HG03520 (cell line): ENCODE results near the gene TBC1D14.

Experiments used
- ATAC-seq: cut with Tn5 transposase; IDR thresholded peaks from one replicate; pipeline ENCODE4 v1.9.1; 2021; ENCODE audit warnings: mild to moderate bottlenecking, moderate library complexity; ENCODE audit not compliant: unreplicated experiment

The TBC1D14 gene

GRCh38 chr4:6991771-6992557, 82.3 kb downstream of the TBC1D14 start:
- no peak for ATAC-seq

DNA sequence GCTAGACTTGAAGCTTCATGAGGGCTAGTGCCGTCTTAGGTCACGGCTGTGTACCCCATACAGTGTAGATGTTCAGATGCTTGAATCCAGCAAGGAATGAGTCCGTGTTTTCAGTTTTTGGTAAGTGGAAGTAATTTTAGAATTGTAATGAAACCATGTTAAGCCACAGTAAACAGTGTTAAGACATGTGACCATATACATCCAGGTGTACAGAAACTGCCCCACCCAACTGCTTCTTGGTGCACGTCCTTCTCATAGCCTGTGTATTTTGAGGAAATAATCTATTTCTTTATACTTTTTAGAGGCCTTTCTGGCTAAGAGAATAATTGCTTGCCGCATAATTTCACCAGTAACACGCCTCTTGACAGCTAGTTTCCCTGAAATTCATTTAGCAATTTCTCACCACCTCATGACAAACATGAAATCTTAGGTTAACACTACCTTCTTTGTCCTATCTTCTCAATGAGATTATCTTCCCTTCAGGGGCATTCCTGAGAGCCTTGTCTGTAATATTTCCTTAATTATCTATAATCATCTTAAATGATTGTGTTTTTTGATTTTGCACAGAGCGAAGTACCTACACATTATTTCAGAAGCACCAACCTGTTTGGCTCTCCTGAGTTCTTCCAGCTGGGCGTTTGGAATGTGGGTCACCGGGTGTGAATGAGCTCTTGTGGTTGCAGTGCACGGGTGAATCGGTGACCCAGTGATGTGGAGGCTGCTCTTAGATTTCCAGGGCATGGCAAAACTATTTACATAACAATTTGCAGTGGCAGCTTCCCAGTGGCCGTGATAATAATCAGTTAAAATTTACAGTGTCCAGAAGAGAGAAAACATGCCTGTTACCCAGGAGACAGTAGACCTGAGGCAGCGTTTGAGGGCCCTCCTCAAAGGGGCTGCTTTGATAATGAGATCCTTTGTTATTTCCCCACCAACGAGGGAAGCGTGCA, 83.4 kb downstream of the TBC1D14 start:
- ATAC-seq: no peak

DNA sequence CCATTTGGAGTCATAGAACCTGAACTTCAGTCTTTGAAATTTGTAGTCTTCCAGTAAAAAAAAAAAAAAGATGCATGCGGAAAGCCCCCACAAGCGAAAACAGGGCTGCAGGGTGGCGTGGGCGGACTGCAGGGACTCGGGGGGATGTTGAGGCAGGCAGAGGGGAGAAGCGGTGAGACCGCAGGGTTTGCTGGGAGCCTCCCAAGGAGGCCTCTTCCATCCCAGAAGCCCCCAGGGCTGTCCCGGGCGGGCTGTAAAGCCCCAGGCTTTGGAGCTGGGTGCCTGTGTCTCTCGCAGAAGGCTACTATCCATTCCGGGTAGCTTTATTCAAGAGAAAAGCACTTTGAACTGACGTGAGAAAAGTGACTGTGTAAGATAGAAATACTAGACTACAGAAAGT, 86.9 kb downstream of the TBC1D14 start:
- ATAC-seq: no peak

GRCh38 chr4:6999172-7000086, 89.8 kb downstream of the TBC1D14 start:
- no peak for ATAC-seq

DNA sequence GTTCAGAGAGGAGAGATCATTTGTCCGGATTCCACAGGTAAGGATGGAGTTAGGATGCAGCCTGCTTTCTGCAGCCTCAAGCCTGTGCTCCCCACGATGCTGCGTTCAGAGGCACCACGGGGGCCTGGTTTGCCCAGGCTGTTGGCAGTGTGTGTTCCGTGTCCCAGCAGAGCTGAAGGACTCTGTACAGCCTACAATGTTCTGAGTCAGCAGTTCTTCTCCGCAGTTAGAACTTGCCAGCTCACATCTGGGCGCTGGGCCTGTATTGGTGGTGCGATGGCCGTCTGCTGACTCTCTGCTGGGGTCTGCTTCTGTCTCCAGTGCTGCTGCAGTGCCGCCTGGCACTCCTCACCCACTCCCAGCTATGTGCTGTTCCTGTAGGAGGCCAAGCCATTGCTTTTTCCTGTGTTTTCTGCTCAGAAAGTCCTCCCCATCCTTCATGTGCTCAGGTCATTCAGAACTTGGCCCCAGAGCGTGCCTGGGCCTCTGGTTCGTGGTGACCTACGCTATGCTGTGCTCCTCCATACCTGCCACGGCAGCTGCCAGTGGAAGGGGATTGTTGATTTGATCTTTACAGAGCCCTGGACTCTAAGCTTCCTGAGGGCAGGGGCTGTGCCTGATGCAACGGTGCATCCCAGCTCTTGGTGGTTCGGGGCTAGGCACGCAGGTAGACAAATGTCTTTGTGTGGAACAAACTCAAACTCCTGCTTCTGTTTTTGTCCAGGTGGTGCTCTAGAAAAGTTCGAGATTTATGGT, 91.0 kb downstream of the TBC1D14 start:
- ATAC-seq: no peak

GRCh38 chr4:7001271-7001670, 91.6 kb downstream of the TBC1D14 start:
- no peak for ATAC-seq

GRCh38 chr4:7002336-7002735, 92.7 kb downstream of the TBC1D14 start:
- no peak for ATAC-seq

DNA sequence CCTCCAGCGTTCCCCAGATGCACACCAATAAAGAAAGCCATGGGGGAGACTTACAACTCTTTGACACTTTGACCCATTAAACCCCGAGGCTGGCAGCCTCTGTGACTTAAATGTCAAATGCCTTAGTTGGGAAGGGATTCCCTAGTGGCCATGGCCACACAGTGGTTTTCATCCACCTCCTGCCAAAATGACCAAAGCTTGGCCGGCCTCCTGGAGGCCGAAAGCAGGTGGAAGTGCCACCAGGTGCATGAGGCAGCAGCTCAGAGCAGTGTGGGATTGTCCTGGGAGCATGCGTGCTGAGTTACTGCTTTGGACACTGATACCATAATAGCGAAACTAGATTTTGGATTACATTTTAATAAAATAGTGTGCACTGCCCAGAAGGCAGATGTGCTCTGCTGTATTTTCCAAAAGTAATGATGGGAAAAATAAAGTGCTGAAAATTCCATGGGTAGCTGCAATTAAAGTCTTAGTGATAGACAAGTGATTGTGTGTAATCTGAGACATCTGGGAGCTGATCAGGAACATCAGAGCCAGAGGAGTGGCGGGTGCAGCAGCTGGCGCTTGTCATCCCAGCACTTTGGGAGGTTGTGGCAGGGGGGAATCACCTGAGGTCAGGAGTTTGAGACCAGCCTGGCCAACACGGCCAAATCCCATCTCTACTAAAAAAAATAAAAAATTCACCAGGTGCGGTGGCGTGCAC, 93.7 kb downstream of the TBC1D14 start:
- no peak for ATAC-seq

- ATAC-seq: no peak
These were observed 94.2 kb downstream of the TBC1D14 start for GRCh38 chr4:7003879-7004240.

DNA sequence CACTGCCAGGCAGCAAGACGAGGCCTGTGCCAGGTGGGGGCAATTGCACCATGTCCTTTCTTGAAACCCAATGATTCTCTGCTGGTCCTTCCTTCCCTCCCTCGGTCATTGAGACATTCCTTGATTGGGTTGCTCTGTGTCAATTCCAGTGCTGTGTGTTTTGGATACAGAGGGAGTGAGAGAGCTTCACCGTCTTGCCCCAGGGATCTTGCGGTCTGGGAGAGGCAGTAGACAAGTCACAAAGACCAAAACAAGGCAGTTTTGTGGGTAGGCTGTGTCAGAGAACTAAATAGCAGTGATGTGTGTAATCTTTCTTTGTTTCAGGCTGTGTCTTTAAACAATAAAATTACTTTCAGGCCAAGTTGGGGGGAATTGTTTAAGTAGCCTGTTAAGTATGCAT, 94.7 kb downstream of the TBC1D14 start:
- ATAC-seq: no peak

DNA sequence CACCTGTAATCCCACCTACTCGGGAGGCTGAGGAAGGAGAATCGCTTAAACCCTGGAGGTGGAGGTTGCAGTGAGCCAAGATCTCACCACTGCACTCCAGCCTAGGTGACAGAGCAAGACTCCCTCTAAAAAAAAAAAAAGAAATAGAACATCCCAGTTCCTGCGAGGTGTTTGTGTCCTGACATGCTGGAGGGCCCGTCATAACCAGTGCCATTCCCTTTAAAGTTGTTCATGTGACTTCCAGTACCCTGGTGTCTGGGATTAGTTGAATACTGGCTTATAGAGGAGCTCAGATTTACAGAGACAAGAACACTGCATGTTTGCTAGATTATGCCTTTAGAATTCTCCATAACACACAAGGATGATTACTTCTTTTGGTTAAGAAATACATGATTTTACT, 95.9 kb downstream of the TBC1D14 start:
- ATAC-seq: no peak

GRCh38 chr4:7006411-7006810, 96.8 kb downstream of the TBC1D14 start:
- no peak for ATAC-seq

DNA sequence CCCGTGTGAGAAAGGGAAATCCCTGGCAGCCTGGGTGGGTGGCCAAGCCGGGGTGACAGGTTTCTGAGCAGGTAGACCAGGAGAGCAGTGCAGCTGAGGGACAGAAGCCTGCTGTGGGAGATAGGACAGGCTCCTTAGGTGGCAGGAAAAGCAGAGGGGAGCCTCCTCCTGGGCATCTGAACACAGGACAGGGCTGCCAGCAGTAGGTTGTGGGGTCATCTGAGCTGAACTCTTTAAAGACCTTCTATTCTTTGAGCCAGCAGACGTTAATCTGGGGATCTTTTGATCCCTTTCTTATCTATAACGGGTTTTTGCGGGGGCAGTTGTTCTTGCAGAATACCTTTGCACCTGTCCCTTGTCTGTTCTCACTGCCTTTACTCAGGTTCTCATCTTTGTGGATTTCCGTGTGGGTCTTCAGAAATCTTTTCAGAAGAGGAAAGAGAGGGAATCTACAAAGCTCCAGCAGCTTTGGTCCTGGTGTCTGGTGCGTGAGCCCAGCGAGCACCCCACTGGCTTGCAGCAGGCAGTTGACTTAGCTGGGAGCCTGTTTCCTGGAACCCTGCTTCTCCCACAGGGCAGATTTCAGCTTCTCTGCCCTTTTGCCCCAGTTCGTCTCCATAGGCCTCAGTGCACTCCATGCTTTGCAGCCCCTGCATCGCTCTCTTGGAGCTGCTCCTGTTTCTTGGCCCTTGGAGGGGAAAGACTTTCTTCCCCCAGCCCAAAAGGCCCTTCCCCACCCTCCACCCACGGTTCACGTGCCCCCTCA, 97.7 kb downstream of the TBC1D14 start:
- ATAC-seq: no peak

DNA sequence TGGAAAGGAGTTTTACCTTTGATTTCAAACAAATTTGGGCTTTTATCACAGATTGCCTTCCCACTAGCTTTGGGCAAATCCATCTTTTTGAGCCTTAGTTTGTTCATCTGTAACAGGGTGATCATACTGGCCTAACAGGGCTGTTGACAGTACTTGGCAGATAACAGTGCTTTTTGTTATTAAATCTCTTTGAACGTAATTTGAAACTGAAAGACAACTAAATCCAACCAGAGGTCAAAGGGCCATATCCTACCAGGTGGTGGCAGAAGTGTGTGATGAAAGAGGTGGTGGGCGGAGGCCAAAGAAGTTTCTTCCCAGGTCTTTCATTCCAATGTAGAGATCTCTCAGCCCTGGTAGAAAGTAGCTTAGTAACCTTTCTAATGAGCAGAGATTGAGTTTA, 98.3 kb downstream of the TBC1D14 start:
- ATAC-seq: no peak

DNA sequence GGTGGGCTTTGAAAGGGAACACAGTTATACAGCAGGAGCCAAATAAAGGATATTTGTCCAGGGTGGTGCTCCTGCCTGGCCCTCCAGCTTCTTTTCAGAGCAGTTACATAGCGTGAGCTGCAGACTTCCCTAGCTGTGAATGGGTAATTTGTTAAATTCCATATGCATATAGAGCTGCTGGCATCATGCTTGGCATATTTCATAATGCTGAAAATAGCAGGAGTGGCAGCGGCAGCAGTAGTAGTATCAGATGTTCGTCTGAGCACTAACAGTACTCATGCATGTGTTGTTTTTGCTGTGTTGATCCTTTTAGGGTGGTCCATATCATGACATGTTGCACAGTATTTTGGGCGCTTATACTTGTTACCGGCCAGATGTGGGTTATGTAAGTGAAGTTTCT, 99.9 kb downstream of the TBC1D14 start:
- ATAC-seq: no peak

- no peak for ATAC-seq
These were observed 103.5 kb downstream of the TBC1D14 start for GRCh38 chr4:7013175-7013574.

DNA sequence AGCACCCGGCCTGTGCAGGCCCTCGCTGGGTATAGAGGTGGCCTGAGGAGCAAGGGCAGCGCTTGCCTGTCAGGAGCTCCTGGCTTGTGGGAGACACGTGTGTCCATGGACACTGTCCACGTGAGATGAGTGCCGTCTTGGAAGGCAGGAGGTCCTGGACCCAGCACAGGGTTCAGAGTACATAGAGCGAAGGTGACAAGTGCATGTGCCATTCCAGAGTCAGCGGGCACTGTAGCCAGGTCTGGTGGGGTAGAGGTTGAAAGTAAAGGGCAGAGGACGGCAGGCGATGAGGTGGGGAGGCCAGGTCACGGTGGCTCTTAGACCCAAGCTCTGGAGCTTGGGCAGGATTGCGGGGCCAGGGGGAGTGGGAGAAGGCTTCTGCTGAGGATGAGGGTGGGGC, 105.2 kb downstream of the TBC1D14 start:
- ATAC-seq: no peak

GRCh38 chr4:7015383-7016035, 105.9 kb downstream of the TBC1D14 start:
- ATAC-seq: no peak
